Activated T-helper 1 cell treated with Interleukin-2 at 50 U/mL for 16 hours (primary cell): Measurements from ENCODE around the gene KCNN3.

Experiments
- DNase-seq: peaks from one replicate; pipeline ENCODE4 v3.0.0-alpha.2; 2020; ENCODE audit warnings: low read depth

KCNN3 gene

GRCh38 chr1:154770897-154771594, 99.0 kb downstream of the KCNN3 start:
- no peak for DNase-seq

- DNase-seq: no peak
Observed at GRCh38 chr1:154769193-154769895, 100.7 kb downstream of the KCNN3 start.

- DNase-seq: no peak
Observed at GRCh38 chr1:154768456-154769125, 101.5 kb downstream of the KCNN3 start.

GRCh38 chr1:154767315-154768240, 102.5 kb downstream of the KCNN3 start:
- DNase-seq: no peak

GRCh38 chr1:154765970-154766369, 104.1 kb downstream of the KCNN3 start:
- DNase-seq: no peak

GRCh38 chr1:154764773-154765172, 105.3 kb downstream of the KCNN3 start:
- no peak for DNase-seq

GRCh38 chr1:154764181-154764580, 105.9 kb downstream of the KCNN3 start:
- no peak for DNase-seq

- DNase-seq: peak; percentile 73
Observed at GRCh38 chr1:154760469-154760933, 109.6 kb downstream of the KCNN3 start.

- no peak for DNase-seq
Observed at GRCh38 chr1:154759793-154760192, 110.3 kb downstream of the KCNN3 start.

- peak; percentile 20 for DNase-seq
Observed at GRCh38 chr1:154759196-154759595, 110.9 kb downstream of the KCNN3 start.

GRCh38 chr1:154758346-154758745, 111.7 kb downstream of the KCNN3 start:
- DNase-seq: no peak

GRCh38 chr1:154756793-154757548, 113.1 kb downstream of the KCNN3 start:
- no peak for DNase-seq

- DNase-seq: no peak
Observed at GRCh38 chr1:154755858-154756730, 114.0 kb downstream of the KCNN3 start.

- no peak for DNase-seq
Observed at GRCh38 chr1:154753426-154753825, 116.7 kb downstream of the KCNN3 start.

- no peak for DNase-seq
Observed at GRCh38 chr1:154752273-154753030, 117.6 kb downstream of the KCNN3 start.

GRCh38 chr1:154751690-154752089, 118.4 kb downstream of the KCNN3 start:
- DNase-seq: no peak

GRCh38 chr1:154750681-154751665, 119.1 kb downstream of the KCNN3 start:
- DNase-seq: no peak
